Measurements from ENCODE around the gene ADISSP.
A peak's percentile ranks its signal among the peaks of the same experiment; 100 is the strongest.
"Not testable (repeated sequence)": the region's sequence is repeated elsewhere in the genome, so short reads cannot be mapped to it uniquely, and the experiment has no call there.

The ADISSP gene

GRCh38 chr20:3797592-3798372, 30.2 kb upstream of the ADISSP start:
- DNase-seq (ENCODE audit: low spot score) = peak; percentile 48

GRCh38 chr20:3797226-3797545, 29.6 kb upstream of the ADISSP start:
- no peak for DNase-seq (ENCODE audit: low spot score)

GRCh38 chr20:3796477-3797225, 29.1 kb upstream of the ADISSP start:
- no peak for DNase-seq (ENCODE audit: low spot score)

DNA sequence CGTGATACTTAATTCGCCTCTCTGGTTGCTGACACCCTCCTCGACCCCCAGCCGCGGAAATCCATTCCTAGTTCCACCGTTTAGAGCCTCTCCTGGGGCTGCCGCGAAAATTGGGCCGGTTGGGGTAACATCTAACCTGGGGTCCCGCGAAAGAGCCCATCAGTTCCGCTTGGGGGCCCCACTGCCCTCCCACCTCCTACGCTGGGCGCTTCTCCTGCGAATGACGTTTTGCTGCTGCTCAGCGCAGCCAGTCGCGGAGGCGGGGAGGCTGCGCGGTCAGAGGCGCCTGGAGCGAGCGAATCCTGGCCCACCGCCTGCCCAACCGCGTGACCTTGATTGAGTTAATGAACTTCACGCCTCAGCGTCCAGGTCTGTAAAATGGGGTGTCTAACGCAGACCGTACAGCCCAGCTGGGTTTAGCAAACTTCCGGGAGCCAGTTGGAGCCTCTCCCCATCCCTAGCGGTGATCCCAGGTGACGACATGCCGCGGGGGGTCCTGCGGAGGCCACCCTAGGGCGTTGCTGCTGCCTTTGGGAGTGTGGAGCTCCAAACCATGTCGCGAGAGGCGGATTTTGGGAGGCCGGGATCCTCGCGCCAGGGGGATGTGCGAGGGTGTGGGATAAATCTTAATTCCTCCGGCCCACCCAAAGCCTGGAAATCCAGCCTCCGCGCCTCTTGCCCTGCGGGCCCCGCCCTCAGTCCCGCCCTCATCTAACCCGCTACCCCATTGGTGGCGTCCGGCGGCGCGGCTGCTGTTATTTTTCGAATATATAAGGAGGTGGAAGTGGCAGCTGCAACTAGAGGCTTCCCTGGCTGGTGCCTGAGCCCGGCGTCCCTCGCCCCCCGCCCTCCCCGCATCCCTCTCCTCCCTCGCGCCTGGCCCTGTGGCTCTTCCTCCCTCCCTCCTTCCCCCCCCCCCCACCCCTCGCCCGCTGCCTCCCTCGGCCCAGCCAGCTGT, 28.2 kb upstream of the ADISSP start, which contains the start of gene CDC25B:
TSS of gene CDC25B (plus strand) at position 800 of the 958 bp plus-strand sequence. CDS start 222 bp downstream, outside the sequence.
- peak; percentile 85 for DNase-seq (ENCODE audit: low spot score)

DNA sequence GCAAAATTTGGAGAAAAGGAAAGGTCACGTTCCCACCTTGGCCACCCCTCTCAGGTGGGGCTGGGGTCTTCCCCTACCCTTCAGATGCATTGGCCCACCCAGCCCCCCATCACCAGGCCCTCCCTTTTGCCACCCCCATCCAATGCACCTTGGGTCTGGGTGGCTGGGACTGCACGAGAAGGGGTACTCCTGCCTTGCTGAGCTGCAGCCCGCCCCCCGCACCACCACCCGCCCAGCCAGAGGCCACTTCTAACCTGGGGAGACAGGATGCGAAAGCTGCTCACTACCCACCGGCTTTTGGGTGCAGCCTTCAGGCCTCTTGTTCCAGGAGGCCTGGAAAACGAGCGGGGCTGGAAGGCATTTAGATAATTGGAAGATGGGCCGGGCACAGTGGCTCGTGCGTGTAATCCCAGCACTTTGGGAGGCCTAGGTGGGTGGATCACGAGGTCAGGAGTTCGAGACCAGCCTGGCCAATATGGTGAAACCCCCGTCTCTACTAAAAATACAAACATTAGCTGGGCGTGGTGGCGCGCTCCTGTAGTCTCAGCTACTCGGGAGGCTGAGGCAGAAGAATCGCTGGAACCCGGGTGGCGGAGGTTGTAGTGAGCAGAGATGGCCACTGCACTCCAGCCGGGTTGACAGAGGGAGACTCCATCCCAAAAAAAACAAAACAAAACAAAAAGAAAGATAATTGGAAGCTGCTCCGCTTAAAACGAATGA, 27.3 kb upstream of the ADISSP start:
- no peak for DNase-seq (ENCODE audit: low spot score)

- DNase-seq (ENCODE audit: low spot score) = not testable (repeated sequence)
These were observed 26.6 kb upstream of the ADISSP start for GRCh38 chr20:3794168-3794567.

DNA sequence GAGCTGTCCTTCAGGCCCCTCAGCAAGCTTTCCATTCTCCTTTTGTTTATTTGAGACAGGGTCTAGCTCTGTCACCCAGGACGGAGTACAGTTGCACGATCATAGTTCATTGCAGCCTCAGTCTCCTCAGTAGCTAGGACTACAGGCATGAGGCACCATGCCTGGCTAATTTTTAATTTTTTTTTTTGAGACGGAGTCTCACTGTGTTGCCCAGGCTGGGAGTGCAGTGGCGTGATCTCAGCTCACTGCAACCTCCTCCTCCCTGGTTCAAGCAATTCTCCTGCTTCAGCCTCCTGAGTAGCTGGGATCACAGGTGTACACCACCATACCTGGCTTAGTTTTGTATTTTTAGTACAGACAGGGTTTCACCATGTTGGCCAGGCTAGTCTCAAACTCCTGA, 21.6 kb upstream of the ADISSP start:
- not testable (repeated sequence) for DNase-seq (ENCODE audit: low spot score)

DNA sequence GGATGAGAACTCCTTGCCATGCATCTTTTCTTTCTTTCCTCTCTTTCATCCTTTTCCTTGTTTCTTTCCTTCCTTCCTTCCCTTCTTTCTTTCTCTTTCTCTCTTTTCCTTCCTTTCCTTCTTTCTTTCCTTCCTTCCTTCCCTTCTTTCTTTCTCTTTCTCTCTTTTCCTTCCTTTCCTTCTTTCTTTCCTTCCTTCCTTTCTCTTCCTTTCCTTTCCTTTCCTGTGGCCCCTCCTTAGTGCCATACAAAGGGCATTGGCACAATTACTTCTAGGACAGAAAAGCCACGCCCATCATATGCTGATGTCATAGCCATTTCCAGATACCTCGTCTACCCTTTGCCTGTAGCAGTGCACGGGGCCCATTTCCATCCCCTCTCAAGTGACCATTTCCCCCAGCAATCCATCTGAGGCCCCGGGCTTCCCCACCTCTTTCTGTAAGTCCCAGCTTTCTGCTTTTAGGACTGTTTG, 21.2 kb upstream of the ADISSP start:
- DNase-seq (ENCODE audit: low spot score) = peak; percentile 45

DNA sequence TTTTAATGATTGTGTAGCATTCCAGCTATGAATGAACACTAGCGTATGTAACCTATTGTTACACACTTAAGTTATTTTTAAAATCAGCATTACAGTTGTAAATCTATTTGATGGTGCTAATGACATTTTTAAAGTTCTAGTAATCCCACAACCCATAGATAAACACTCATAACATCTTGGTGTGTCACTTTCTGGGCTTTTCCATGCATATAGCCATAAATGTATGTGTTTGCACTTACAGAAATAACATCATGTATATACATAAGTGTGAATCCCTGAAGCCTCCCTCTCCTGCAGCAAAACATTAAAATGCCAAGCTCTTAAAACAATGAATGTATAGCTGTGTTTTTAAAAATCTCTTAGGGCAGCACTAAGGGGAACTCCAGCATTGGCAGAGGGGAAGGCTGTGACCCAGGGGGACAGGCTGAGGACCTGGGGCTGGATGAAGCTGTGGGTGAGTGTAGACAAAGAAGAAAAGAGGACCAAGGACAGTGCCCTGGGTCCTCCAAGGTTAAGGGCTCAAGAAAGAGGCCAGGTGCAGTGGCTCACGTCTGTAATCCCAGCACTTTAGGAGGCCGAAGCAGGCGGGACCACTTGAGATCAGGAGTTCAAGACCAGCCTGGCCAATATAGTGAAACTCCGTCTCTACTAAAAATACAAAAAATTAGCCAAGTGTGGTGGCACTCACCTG, 19.9 kb upstream of the ADISSP start:
- DNase-seq (ENCODE audit: low spot score) = no peak

DNA sequence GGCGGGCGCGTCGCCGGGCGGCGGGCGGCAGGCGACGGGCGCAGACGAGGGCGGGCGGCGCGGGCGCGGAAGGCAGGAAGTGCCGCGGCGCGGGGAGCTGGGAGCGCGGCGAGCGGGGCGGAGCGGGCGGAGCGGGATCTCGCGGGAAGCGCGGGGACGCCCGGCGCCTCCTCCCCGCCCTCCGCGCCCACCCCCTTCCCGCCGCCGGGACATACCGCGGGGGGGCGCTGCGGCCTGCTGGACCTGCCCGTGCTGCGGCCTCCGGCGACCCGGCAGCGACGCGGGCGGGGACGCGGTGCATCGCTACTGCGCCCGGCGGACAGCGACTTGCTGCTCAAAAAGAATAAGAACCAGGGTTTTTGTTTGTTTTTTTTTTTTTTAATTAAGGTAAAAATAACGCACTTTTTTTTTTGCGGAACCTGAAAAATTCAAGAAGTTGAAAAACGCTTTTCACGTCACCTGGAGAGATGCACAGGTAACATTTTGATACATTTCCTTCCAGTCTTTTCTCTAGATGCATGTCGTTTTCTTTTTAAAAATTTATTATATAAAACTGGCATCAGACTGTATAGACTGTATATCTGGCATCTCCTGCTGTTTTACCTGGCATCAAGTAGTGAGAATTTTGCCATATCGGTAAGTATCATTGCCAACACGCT, 19.2 kb upstream of the ADISSP start, which contains the start of gene CENPB:
TSS of gene CENPB (minus strand) at position 76 of the 659 bp plus-strand sequence. CDS start 257 bp downstream, outside the sequence.
- peak; percentile 82 for DNase-seq (ENCODE audit: low spot score)

- DNase-seq (ENCODE audit: low spot score) = peak; percentile 38
These were observed 18.6 kb upstream of the ADISSP start for GRCh38 chr20:3786126-3786484.

GRCh38 chr20:3785240-3786125, 17.9 kb upstream of the ADISSP start:
- DNase-seq (ENCODE audit: low spot score) = no peak

DNA sequence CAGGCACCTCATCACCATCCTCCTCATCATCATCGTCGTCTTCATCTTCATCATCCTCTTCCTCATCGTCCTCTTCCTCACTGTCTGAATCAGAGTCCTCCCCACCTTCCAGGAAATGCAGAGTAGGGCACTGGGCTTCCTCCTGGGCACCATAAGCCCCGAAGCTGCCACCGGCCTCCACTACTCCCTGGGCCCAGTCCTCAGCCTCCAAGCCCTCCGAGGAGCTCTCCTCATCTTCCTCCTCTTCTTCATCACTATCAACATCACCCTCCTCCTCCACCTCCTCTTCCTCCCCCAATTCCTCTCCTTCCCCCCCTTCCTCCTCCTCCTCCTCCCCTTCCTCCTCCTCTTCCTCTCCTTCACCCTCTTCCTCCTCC, 17.3 kb upstream of the ADISSP start:
- no peak for DNase-seq (ENCODE audit: low spot score)

- DNase-seq (ENCODE audit: low spot score) = no peak
These were observed 16.8 kb upstream of the ADISSP start for GRCh38 chr20:3784216-3784853.

DNA sequence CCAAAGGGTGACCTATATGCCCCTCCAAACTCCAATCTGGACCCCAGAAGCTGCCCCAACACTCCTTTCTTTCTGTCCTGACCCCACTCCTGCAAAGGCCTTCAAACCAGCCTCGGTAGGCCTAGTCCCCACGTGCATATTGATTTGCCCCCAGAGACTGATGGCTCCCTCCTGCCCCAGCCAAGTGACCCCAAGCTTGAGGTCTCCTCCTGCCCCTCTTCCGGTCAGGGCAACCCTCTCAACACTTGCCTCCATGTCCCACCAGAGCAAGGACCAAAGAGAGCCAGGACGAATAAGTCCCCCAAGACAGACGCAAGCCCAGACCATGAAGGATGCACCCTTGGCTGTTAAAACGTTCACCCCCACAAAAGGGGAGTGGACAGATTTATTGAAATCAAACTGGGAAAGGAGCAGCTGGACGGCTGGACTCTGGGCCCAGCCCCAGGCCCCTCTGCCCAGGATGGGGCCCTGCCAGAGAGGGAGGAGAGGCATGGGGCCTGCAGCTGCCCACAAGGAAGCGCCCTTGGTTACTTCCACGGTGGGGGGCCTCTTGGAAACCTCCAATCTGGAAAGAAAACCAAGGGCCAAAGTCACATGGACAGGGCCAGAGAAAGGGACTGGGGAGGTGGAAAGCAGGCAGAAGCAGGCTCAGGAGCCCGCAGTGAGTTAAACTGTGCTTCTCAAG, 16.1 kb upstream of the ADISSP start:
- DNase-seq (ENCODE audit: low spot score) = no peak

DNA sequence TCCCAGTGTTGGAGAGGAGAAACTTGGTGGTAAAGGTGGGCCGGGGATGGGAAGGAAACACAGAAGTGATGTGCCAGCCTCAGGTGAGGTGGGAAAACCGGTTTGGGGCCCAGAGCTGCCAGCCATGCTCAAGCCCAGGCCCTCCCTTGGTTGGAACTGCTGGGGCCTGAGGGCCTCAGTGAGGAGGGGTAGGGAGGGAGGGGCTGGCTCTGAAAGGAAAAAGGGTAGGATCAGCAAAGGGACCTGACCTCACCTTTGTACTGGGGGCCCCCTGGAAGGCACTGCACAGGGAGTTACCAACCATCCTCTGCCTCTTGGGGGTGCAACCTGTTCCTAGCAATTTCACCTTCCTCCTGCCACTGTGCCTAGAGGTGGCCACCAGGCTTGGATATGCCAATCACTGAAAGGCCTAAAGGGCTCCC, 15.5 kb upstream of the ADISSP start:
- no peak for DNase-seq (ENCODE audit: low spot score)

- DNase-seq (ENCODE audit: low spot score) = no peak
These were observed 15.0 kb upstream of the ADISSP start for GRCh38 chr20:3782597-3782996.

Measured in hematopoietic multipotent progenitor cell treated with erythropoietin and hydrocortisone succinate and interleukin-3 and kit ligand, for 15 days (in vitro differentiated cells).